ENCODE results near the gene FAAP20. TPM values are rescaled to one million over a fixed set of nuclear protein-coding genes. Genes with fewer than 3 reads are reported as not detected.
A peak's percentile ranks its signal among the peaks of the same experiment; 100 is the strongest.

FAAP20 gene
- total and polyA plus RNA-seq, 2 donors (not counting 3 experiments of a cell fraction or from before 2014, with no cell fraction given), result 31.5 to 62.6 TPM

GRCh38 chr1:2229911-2230731 lies 35.5 kb upstream of the FAAP20 start:
- Histone ChIP-seq H3K4me3 (replicated peaks in 1 of 3; ENCODE audit: insufficient read depth in 1 of 3, low read depth in 1 of 3, low read length in 3 of 3) (peak overlapping the region; percentile 42 to 66 (median 64)), H3K27ac (ENCODE audit: insufficient read depth, low read depth, low read length) (peak overlapping the region; percentile 50), H2AFZ (ENCODE audit: low read depth, low read length) (no peak overlapping the region), H3K9me1 (replicated peaks; ENCODE audit: control insufficient read depth, extremely low read depth, insufficient read depth, low read length) (no peaks in the 10 kb centered on the region), H3K9ac (replicated peaks; ENCODE audit: extremely low read depth, insufficient read depth, low read length) (peak overlapping the region; percentile 76), H3K79me2 (ENCODE audit: control insufficient read depth, insufficient read depth, low read length) (peaks cover 68% of the 10 kb centered on the region), H3K4me2 (ENCODE audit: insufficient read depth, low read length) (peak overlapping the region; percentile 66), H3K9me3 (replicated peaks; ENCODE audit: control insufficient read depth, insufficient read depth, low read length) (no peaks in the 10 kb centered on the region), H4K20me1 (replicated peaks; ENCODE audit: control insufficient read depth, extremely low read depth, insufficient read depth, low read length) (no peaks in the 10 kb centered on the region), H3K36me3 (ENCODE audit: control insufficient read depth in 2 of 2, extremely low read depth in 1 of 2, insufficient read depth in 2 of 2, low read length in 2 of 2) (no peaks in the 10 kb centered on the region), H3K27me3 (ENCODE audit: control insufficient read depth in 2 of 2, insufficient read depth in 2 of 2, low read length in 2 of 2) (no peaks in the 10 kb centered on the region), H3K4me1 (ENCODE audit: control insufficient read depth, extremely low read depth, insufficient read depth, low read length) (peaks cover 43% of the 10 kb centered on the region)
- dilution Hi-C loops (cut with MboI; ENCODE audit: extremely low pct_ligation_motif_present, low sequenced_read_pairs), result no loop called here
- ChIA-PET POLR2A (interaction anchor here (0.7 to 1.6 kb wide), 5 partner anchors 18 to 85 kb away, joined by 3 to 5 read pairs (median 3); no protein-coding TSS in a partner anchor), CTCF (interaction anchor here (0.6 to 5.4 kb wide), 5 partner anchors 23 to 152 kb away, joined by 3 to 51 read pairs (median 34); partner anchors contain the start of gene FAAP20)
- intact Hi-C loops (cut with micrococcal nuclease), result loop anchor here (1.0 to 2.0 kb wide), 2 partner anchors 71 to 151 kb away; no protein-coding TSS in a partner anchor
- BruUV-seq (replicated peaks), result no TSS peak
- TF ChIP-seq POLR2A (IDR thresholded peaks at IDR 0.05; ENCODE audit: low read depth, low read length), result peak; percentile 13
- no peak for TF ChIP-seq JUN (IDR thresholded peaks at IDR 0.05; ENCODE audit: borderline replicate concordance, insufficient read depth, insufficient read length, low read depth)
- DNase-seq (ENCODE audit: low read depth, low spot score), result peak; percentile 52
- peak; percentile 35 for FAIRE-seq

GRCh38 chr1:2229037-2229864 lies 34.7 kb upstream of the FAAP20 start:
- peak; percentile 37 for FAIRE-seq

More at GRCh38 chr1:2229037-2229864, 34.7 kb upstream of the FAAP20 start:
- CTCF ChIA-PET, result interaction anchor here (0.6 to 3.4 kb wide), 12 partner anchors 17 to 152 kb away, joined by 3 to 34 read pairs (median 6); partner anchors contain the start of gene FAAP20
- H3K27ac ChIP-seq (ENCODE audit: insufficient read depth, low read depth, low read length), result peak overlapping the region; percentile 57
- peak in 1 of 2 donors; percentile 10 for TF ChIP-seq CTCF (IDR thresholded peaks at IDR 0.05; ENCODE audit: extremely low read depth in 1 of 2, insufficient read depth in 1 of 2, low read depth in 1 of 2, low read length in 2 of 2)
- no peak for TF ChIP-seq MYC (IDR thresholded peaks at IDR 0.05; ENCODE audit: low read depth, low read length)
- peak; percentile 18 for TF ChIP-seq POLR2AphosphoS5 (IDR thresholded peaks at IDR 0.05; ENCODE audit: insufficient read depth, low read depth, low read length)
- no peaks in the 10 kb centered on the region for H3K27me3 ChIP-seq (ENCODE audit: control insufficient read depth in 2 of 2, insufficient read depth in 2 of 2, low read length in 2 of 2)
- peak overlapping the region; percentile 80 for H3K9ac ChIP-seq (replicated peaks; ENCODE audit: extremely low read depth, insufficient read depth, low read length)
- intact Hi-C loops (cut with micrococcal nuclease), result loop anchor here (1.0 kb wide), 1 partner anchor 152 kb away; no protein-coding TSS in a partner anchor
- H3K79me2 ChIP-seq (ENCODE audit: control insufficient read depth, insufficient read depth, low read length), result peaks cover 59% of the 10 kb centered on the region
- peak overlapping the region; percentile 66 for H3K4me2 ChIP-seq (ENCODE audit: insufficient read depth, low read length)
- DNase-seq (ENCODE audit: low read depth, low spot score), result peak; percentile 67
- H3K4me3 ChIP-seq (replicated peaks in 1 of 3; ENCODE audit: insufficient read depth in 1 of 3, low read depth in 1 of 3, low read length in 3 of 3), result peak overlapping the region; percentile 42 to 66 (median 64)
- H3K9me3 ChIP-seq (replicated peaks; ENCODE audit: control insufficient read depth, insufficient read depth, low read length), result no peaks in the 10 kb centered on the region
- H2AFZ ChIP-seq (ENCODE audit: low read depth, low read length), result no peak overlapping the region
- TSS peak; percentile 51 for BruUV-seq (replicated peaks)
- POLR2A ChIA-PET, result interaction anchor here (0.7 to 1.6 kb wide), 11 partner anchors 17 to 153 kb away, joined by 3 to 6 read pairs (median 4); no protein-coding TSS in a partner anchor
- dilution Hi-C loops (cut with MboI; ENCODE audit: extremely low pct_ligation_motif_present, low sequenced_read_pairs), result no loop called here
- H3K9me1 ChIP-seq (replicated peaks; ENCODE audit: control insufficient read depth, extremely low read depth, insufficient read depth, low read length), result no peaks in the 10 kb centered on the region
- H3K36me3 ChIP-seq (ENCODE audit: control insufficient read depth in 2 of 2, extremely low read depth in 1 of 2, insufficient read depth in 2 of 2, low read length in 2 of 2), result no peaks in the 10 kb centered on the region
- peaks cover 37% of the 10 kb centered on the region for H3K4me1 ChIP-seq (ENCODE audit: control insufficient read depth, extremely low read depth, insufficient read depth, low read length)
- no peaks in the 10 kb centered on the region for H4K20me1 ChIP-seq (replicated peaks; ENCODE audit: control insufficient read depth, extremely low read depth, insufficient read depth, low read length)
